HepG2 (cell line): ENCODE results near the gene P3H4. TPM values are rescaled to one million over a fixed set of nuclear protein-coding genes. Genes with fewer than 3 reads are reported as not detected.

Source experiments
- ATF3 ChIP-seq: sonication (generic); formaldehyde crosslinking; IDR thresholded peaks from 2 replicates; pipeline ENCODE4 v1.4.0; 2020; ENCODE audit warnings: missing genetic modification reagents
- BCL3 ChIP-seq: sonication (generic); formaldehyde crosslinking; IDR thresholded peaks from 2 replicates; pipeline ENCODE4 v1.5.1; 2020; ENCODE audit warnings: mild to moderate bottlenecking, missing genetic modification reagents, moderate library complexity
- BHLHE40 ChIP-seq: IDR thresholded peaks from 2 replicates; pipeline ENCODE4 v1.6.1; 2011; ENCODE audit warnings: low read length, improper control_type of control experiment
- CENPBD1 ChIP-seq: sonication (generic); formaldehyde crosslinking; IDR thresholded peaks from 2 replicates; pipeline ENCODE4 v1.8.0; 2022; ENCODE audit warnings: missing genetic modification reagents, low read depth, mild to moderate bottlenecking, borderline replicate concordance
- ESRRA ChIP-seq: sonication (generic); formaldehyde crosslinking; IDR thresholded peaks from 2 replicates; pipeline ENCODE4 v1.5.1; 2020; ENCODE audit warnings: mild to moderate bottlenecking, low read depth, missing genetic modification reagents
- GPN1 ChIP-seq: sonication (generic); formaldehyde crosslinking; IDR thresholded peaks from 2 replicates; pipeline ENCODE4 v1.5.1; 2020; ENCODE audit warnings: missing genetic modification reagents, borderline replicate concordance
- NCOA5 ChIP-seq: sonication (generic); formaldehyde crosslinking; IDR thresholded peaks from 2 replicates; pipeline ENCODE4 v1.4.0; 2020; ENCODE audit warnings: missing genetic modification reagents
- SNAI1 ChIP-seq: sonication (generic); formaldehyde crosslinking; IDR thresholded peaks from 2 replicates; pipeline ENCODE4 v1.5.0; 2020; ENCODE audit warnings: mild to moderate bottlenecking, missing genetic modification reagents, borderline replicate concordance
- TEAD2 ChIP-seq: sonication (generic); formaldehyde crosslinking; IDR thresholded peaks from 2 replicates; pipeline ENCODE4 v1.9.0; 2021; ENCODE audit warnings: missing genetic modification reagents
- TERF1 ChIP-seq: sonication (generic); formaldehyde crosslinking; IDR thresholded peaks from 2 replicates; pipeline ENCODE4 v1.8.0; 2022; ENCODE audit warnings: mild to moderate bottlenecking, missing genetic modification reagents, moderate library complexity
- TGIF2 ChIP-seq: IDR thresholded peaks from 2 replicates; pipeline ENCODE4 v1.6.1; 2016; ENCODE audit warnings: control low read depth, missing compliant biosample characterization
- WIZ ChIP-seq: sonication (generic); formaldehyde crosslinking; IDR thresholded peaks from 2 replicates; pipeline ENCODE4 v1.5.1; 2020; ENCODE audit warnings: mild to moderate bottlenecking, missing genetic modification reagents
- ZBTB25 ChIP-seq: IDR thresholded peaks from 2 replicates; pipeline ENCODE4 v1.6.1; 2018; ENCODE audit warnings: missing genetic modification reagents
- ZFP36L1 ChIP-seq: sonication (generic); formaldehyde crosslinking; IDR thresholded peaks from 2 replicates; pipeline ENCODE4 v1.8.0; 2022; ENCODE audit warnings: mild to moderate bottlenecking, missing genetic modification reagents, moderate library complexity
- ZNF207 ChIP-seq: fragments of 450-650 bp; IDR thresholded peaks from 2 replicates; pipeline ENCODE4 v1.6.1; 2016; ENCODE audit warnings: antibody characterized with exemption, borderline replicate concordance
- ZNF280D ChIP-seq: sonication (generic); formaldehyde crosslinking; IDR thresholded peaks from 2 replicates; pipeline ENCODE4 v1.5.1; 2020; ENCODE audit warnings: mild to moderate bottlenecking, missing genetic modification reagents
- ZNF484 ChIP-seq: sonication (generic); formaldehyde crosslinking; IDR thresholded peaks from 2 replicates; pipeline ENCODE4 v1.5.1; 2020; ENCODE audit warnings: mild to moderate bottlenecking, low read depth, missing genetic modification reagents, borderline replicate concordance
- ZNF761 ChIP-seq: sonication (generic); formaldehyde crosslinking; conservative IDR thresholded peaks from 2 replicates; pipeline ENCODE4 v1.4.0; 2020; ENCODE audit warnings: mild to moderate bottlenecking, missing genetic modification reagents
- ZNF773 ChIP-seq: sonication (generic); formaldehyde crosslinking; IDR thresholded peaks from 2 replicates; pipeline ENCODE4 v1.4.0; 2020; ENCODE audit warnings: missing genetic modification reagents, borderline replicate concordance
- ZNF784 ChIP-seq: sonication (generic); formaldehyde crosslinking; IDR thresholded peaks from 2 replicates; pipeline ENCODE4 v1.5.1; 2020; ENCODE audit warnings: missing genetic modification reagents, mild to moderate bottlenecking, borderline replicate concordance
- ZNF792 ChIP-seq: IDR thresholded peaks from 2 replicates; pipeline ENCODE4 v1.6.1; 2016
- polyA plus RNA-seq, 8 experiments: library from polyadenylated mRNA; depleted of rRNA in 3 of 8; stranded (reverse) in 7 of 8; unstranded in 1 of 8; fragments of >200 nt; fragmentation: Illumina TruSeq in 4 of 8; extraction: Trizol in 4 of 8; gene quantifications; 2 replicates each; pipeline versions ENCODE4 v1.2.1 to v1.2.3, GENCODE V29; 2011 to 2016; ENCODE audit warnings: low read depth in 4 of 8, missing spikeins in 1 of 8, mixed read lengths in 1 of 8; ENCODE audit not compliant: insufficient read depth in 1 of 8
- total RNA-seq, 5 experiments: library from RNA; depleted of rRNA; stranded (reverse); fragments of >200 nt; fragmentation: Illumina TruSeq; extraction: Trizol; gene quantifications; 2 replicates each; pipeline ENCODE4 v1.2.3, GENCODE V29; 2016; ENCODE audit warnings: low read depth in 1 of 5

The P3H4 gene
- total and polyA plus RNA-seq, 2 of the 13 experiments (the other 11 are each of a cell fraction or from before 2014, with no cell fraction given): 37.1 to 50.6 TPM

GRCh38 chr17:41792845-41793783, 18.6 kb downstream of the P3H4 start (continued):
- TF ChIP-seq ESRRA (CRISPR knock-in tag): no peak
- TF ChIP-seq NCOA5 (CRISPR knock-in tag): no peak
- TF ChIP-seq ZNF280D (CRISPR knock-in tag): no peak
- TF ChIP-seq GPN1 (CRISPR knock-in tag): no peak
- no peak; the same call in 1 of the 2 replicates for TF ChIP-seq ZBTB25 (CRISPR knock-in tag)
- TF ChIP-seq ATF3 (CRISPR knock-in tag): 0 out of 2 replicates have a peak, but pooled peaks have one; percentile 17
- no peak for TF ChIP-seq BHLHE40
- TF ChIP-seq TERF1 (CRISPR knock-in tag): no peak
- TF ChIP-seq ZNF792 (CRISPR knock-in tag): no peak
- no peak for TF ChIP-seq ZNF761 (CRISPR knock-in tag)
- TF ChIP-seq TGIF2 (CRISPR knock-in tag): no peak
- no peak for TF ChIP-seq CENPBD1
- no peak for TF ChIP-seq ZNF484
- no peak for TF ChIP-seq ZNF773 (CRISPR knock-in tag)
- peak; percentile 8; the same call in 1 of the 2 replicates for TF ChIP-seq BCL3 (CRISPR knock-in tag)
- TF ChIP-seq TEAD2 (CRISPR knock-in tag): no peak
- no peak for TF ChIP-seq WIZ
- no peak for TF ChIP-seq ZNF207
- TF ChIP-seq SNAI1 (CRISPR knock-in tag): no peak
- TF ChIP-seq ZNF784 (CRISPR knock-in tag): peak; percentile 40; the same call in 1 of the 2 replicates
- no peak for TF ChIP-seq ZFP36L1 (CRISPR knock-in tag)
